Esophagus muscularis mucosa (tissue), 4 donors: Measurements from ENCODE around the gene MISP3.
A peak's percentile ranks its signal among the peaks of the same experiment; 100 is the strongest.

ENCODE experiments used
- CTCF ChIP-seq, 3 experiments: fragments of 200-600 bp in 2 of 3; fragments of 450-650 bp in 1 of 3; sonication (generic) in 2 of 3; IDR thresholded peaks; one replicate each; pipeline ENCODE4 v1.5.1; 2017 to 2019; ENCODE audit warnings: antibody characterized with exemption in 3 of 3, mild to moderate bottlenecking in 2 of 3, moderate library complexity in 1 of 3
- EP300 ChIP-seq: sonication (generic); formaldehyde crosslinking; IDR thresholded peaks from one replicate; pipeline ENCODE4 v1.6.1; 2017; ENCODE audit warnings: antibody characterized with exemption
- POLR2AphosphoS5 ChIP-seq, 2 donors: sonication (generic); formaldehyde crosslinking; IDR thresholded peaks; one replicate each; pipeline ENCODE4 v1.6.1; 2017; ENCODE audit warnings: antibody characterized with exemption in 2 of 2

GRCh38 chr19:14117668-14118164 is 45.1 kb downstream of the MISP3 start, which contains the start of gene PRKACA:
- no peak for TF ChIP-seq CTCF (IDR thresholded peaks at IDR 0.05)
- no peak for TF ChIP-seq EP300
- peak; percentile 81 for TF ChIP-seq POLR2AphosphoS5 (IDR thresholded peaks at IDR 0.05)
